ENCODE results near the gene ALG1L2. TPM values are rescaled to one million over a fixed set of nuclear protein-coding genes. Genes with fewer than 3 reads are reported as not detected.

Gene ALG1L2
- polyA plus RNA-seq, 1 of the 3 experiments (the other 2 are of a cell fraction): not detected

DNA sequence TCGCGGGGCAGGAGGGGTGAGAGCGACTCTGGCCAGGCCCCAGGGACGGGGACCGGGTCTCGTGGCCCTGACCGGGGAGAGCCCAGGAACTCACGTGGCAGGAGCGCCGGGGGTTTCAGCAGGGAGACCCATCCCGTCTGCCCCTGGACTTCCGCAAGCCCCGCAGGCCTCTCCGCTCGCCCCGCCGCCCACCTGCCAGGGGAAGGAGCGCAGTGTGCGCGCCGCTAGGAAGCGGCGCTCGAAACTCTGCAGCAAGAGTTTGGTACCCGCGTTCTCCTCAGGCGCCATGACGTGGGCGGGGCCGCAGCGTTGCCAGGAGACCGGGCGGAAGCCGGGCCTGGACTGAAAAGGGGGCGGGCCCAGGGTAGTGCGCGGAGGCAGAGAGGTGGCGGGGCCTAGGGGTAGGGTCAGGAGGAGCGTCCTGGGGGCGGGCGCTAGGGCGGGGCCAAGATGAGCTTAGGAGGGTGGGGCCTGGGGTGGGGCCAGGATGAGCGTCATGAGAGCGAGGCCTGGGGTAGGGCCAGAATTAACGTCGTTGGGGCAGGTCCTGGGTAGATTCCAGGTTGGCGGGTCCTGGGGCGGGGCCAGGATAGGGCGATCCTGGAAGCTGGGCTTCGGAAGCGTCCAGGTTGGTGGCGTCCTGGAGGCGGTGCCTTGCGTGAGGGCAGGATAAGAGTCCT lies 29.7 kb downstream of the ALG1L2 start:
- POLR2A ChIA-PET: no interaction called here
- H3K27ac ChIP-seq (ENCODE audit: low read depth in 2 of 2, low read length in 1 of 2): peak overlapping the region; percentile 50 to 80; a peak in 3 of 4 replicates
- WGBS (ENCODE audit: low lambda C conversion rate): 0% methylated on average over 30 of the region's 54 CpGs
- peaks cover 3% of the 10 kb centered on the region; the same call in 1 of the 2 replicates for H4K20me1 ChIP-seq (ENCODE audit: insufficient read depth)
- no peaks in the 10 kb centered on the region; a peak in 1 of 4 replicates for H3K4me1 ChIP-seq (ENCODE audit: control insufficient read depth in 1 of 2, insufficient read depth in 2 of 2, low read depth in 1 of 2, low read length in 1 of 2)
- peak overlapping the region; percentile 81 for H2AFZ ChIP-seq (ENCODE audit: low read depth)
- no peaks in the 10 kb centered on the region for H3F3A ChIP-seq (replicated peaks; ENCODE audit: insufficient read depth)
- no peaks in the 10 kb centered on the region for H3K27me3 ChIP-seq (ENCODE audit: insufficient read depth)
- DNase-seq: peak; percentile 92
- H3K4me2 ChIP-seq: peak overlapping the region; percentile 95
- H3K36me3 ChIP-seq (replicated peaks in 1 of 2; ENCODE audit: control insufficient read depth in 1 of 2, insufficient read depth in 2 of 2, low read length in 1 of 2): no peaks in the 10 kb centered on the region
- peak overlapping the region; percentile 82 for H3K9ac ChIP-seq
- no peaks in the 10 kb centered on the region for H3K9me2 ChIP-seq
- CTCF ChIA-PET: no interaction called here
- peak overlapping the region; percentile 70 to 71 for H3K4me3 ChIP-seq (ENCODE audit: low read depth in 2 of 2, low read length in 1 of 2)
- H3K79me2 ChIP-seq (ENCODE audit: insufficient read depth): peaks cover 7% of the 10 kb centered on the region
- no peaks in the 10 kb centered on the region for H3K9me3 ChIP-seq
- TF ChIP-seq RCOR1 (IDR thresholded peaks at IDR 0.05; ENCODE audit: low read length) (no peak), NFIC (IDR thresholded peaks at IDR 0.05; ENCODE audit: borderline replicate concordance) (no peak), RFX5 (IDR thresholded peaks at IDR 0.05; ENCODE audit: low read length) (no peak), CTCF (IDR thresholded peaks at IDR 0.05) (no peak), CHD2 (IDR thresholded peaks at IDR 0.05; ENCODE audit: low read length, partially characterized antibody) (peak; percentile 32), USF2 (IDR thresholded peaks at IDR 0.05; ENCODE audit: borderline replicate concordance, low read depth, low read length) (no peak), RAD21 (IDR thresholded peaks at IDR 0.05; ENCODE audit: low read length) (no peak), YY1 (IDR thresholded peaks at IDR 0.05; ENCODE audit: low read depth) (peak; percentile 87), MAX (IDR thresholded peaks at IDR 0.05; ENCODE audit: low read depth) (peak; percentile 61; the same call in 1 of the 2 replicates), EZH2phosphoT487 (IDR thresholded peaks at IDR 0.05; ENCODE audit: borderline replicate concordance, low read depth) (no peak), GABPA (IDR thresholded peaks at IDR 0.05; ENCODE audit: low read depth) (peak; percentile 69), TCF12 (IDR thresholded peaks at IDR 0.05) (no peak), RXRA (IDR thresholded peaks at IDR 0.05; ENCODE audit: borderline replicate concordance, low read depth) (no peak), REST (IDR thresholded peaks at IDR 0.05; ENCODE audit: low read depth, low read length) (no peak), GATA2 (CRISPR knock-in tag; IDR thresholded peaks at IDR 0.05) (no peak), ELF1 (IDR thresholded peaks at IDR 0.05) (no peak), FOSL2 (IDR thresholded peaks at IDR 0.05; ENCODE audit: borderline replicate concordance, low read depth) (no peak), TAF1 (IDR thresholded peaks at IDR 0.05; ENCODE audit: borderline replicate concordance, low read depth, low read length) (peak; percentile 84), POLR2AphosphoS5 (IDR thresholded peaks at IDR 0.05; ENCODE audit: low read depth, low read length) (peak; percentile 57; the same call in 1 of the 2 replicates), TEAD4 (IDR thresholded peaks at IDR 0.05; ENCODE audit: borderline replicate concordance, insufficient read depth) (no peak)
- TF ChIP-seq, protein P1, sequence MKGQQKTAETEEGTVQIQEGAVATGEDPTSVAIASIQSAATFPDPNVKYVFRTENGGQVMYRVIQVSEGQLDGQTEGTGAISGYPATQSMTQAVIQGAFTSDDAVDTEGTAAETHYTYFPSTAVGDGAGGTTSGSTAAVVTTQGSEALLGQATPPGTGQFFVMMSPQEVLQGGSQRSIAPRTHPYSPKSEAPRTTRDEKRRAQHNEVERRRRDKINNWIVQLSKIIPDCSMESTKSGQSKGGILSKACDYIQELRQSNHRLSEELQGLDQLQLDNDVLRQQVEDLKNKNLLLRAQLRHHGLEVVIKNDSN (IDR thresholded peaks at IDR 0.05; ENCODE audit: borderline replicate concordance, low read depth): no peak
- TF ChIP-seq, protein P2, sequence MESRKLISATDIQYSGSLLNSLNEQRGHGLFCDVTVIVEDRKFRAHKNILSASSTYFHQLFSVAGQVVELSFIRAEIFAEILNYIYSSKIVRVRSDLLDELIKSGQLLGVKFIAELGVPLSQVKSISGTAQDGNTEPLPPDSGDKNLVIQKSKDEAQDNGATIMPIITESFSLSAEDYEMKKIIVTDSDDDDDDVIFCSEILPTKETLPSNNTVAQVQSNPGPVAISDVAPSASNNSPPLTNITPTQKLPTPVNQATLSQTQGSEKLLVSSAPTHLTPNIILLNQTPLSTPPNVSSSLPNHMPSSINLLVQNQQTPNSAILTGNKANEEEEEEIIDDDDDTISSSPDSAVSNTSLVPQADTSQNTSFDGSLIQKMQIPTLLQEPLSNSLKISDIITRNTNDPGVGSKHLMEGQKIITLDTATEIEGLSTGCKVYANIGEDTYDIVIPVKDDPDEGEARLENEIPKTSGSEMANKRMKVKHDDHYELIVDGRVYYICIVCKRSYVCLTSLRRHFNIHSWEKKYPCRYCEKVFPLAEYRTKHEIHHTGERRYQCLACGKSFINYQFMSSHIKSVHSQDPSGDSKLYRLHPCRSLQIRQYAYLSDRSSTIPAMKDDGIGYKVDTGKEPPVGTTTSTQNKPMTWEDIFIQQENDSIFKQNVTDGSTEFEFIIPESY (IDR thresholded peaks at IDR 0.05; ENCODE audit: borderline replicate concordance, low read depth): no peak
- TF ChIP-seq, protein P3, sequence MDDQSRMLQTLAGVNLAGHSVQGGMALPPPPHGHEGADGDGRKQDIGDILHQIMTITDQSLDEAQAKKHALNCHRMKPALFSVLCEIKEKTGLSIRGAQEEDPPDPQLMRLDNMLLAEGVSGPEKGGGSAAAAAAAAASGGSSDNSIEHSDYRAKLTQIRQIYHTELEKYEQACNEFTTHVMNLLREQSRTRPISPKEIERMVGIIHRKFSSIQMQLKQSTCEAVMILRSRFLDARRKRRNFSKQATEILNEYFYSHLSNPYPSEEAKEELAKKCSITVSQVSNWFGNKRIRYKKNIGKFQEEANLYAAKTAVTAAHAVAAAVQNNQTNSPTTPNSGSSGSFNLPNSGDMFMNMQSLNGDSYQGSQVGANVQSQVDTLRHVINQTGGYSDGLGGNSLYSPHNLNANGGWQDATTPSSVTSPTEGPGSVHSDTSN (IDR thresholded peaks at IDR 0.05): 0 out of 2 replicates have a peak, but pooled peaks have one; percentile 3

Measured in SK-N-SH (cell line).